ENCODE measurements around the gene DONSON. TPM values are rescaled to one million over a fixed set of nuclear protein-coding genes. Genes with fewer than 3 reads are reported as not detected.

The DONSON gene
- total RNA-seq, 1 donor from 2014 or later = 17.9 TPM

GRCh38 chr21:33557447-33557846, 31.0 kb downstream of the DONSON start:
- Mint-ChIP-seq H3K9me3 (ENCODE audit: low read depth) (no peaks in the 10 kb centered on the region), H3K27me3 (ENCODE audit: low read depth) (no peaks in the 10 kb centered on the region), H3K4me1 (ENCODE audit: low read depth) (peaks cover 34% of the 10 kb centered on the region), H3K27ac (ENCODE audit: unreplicated experiment) (no peak overlapping the region), H3K36me3 (ENCODE audit: low read depth) (peaks cover 60% of the 10 kb centered on the region), H3K4me3 (ENCODE audit: unreplicated experiment) (no peak overlapping the region)
- no peak for DNase-seq (ENCODE audit: low spot score)
- no peak for TF ChIP-seq CTCF (IDR thresholded peaks at IDR 0.05)

GRCh38 chr21:33554982-33555344, 33.5 kb downstream of the DONSON start:
- no peak for DNase-seq (ENCODE audit: low spot score)
- Mint-ChIP-seq H3K36me3 (ENCODE audit: low read depth) (peaks cover 53% of the 10 kb centered on the region), H3K4me1 (ENCODE audit: low read depth) (peaks cover 23% of the 10 kb centered on the region), H3K9me3 (ENCODE audit: low read depth) (no peaks in the 10 kb centered on the region), H3K27me3 (ENCODE audit: low read depth) (no peaks in the 10 kb centered on the region), H3K4me3 (ENCODE audit: unreplicated experiment) (no peak overlapping the region), H3K27ac (ENCODE audit: unreplicated experiment) (peak overlapping the region; percentile 45)
- TF ChIP-seq CTCF (IDR thresholded peaks at IDR 0.05) = no peak

- Mint-ChIP-seq H3K4me3 (ENCODE audit: unreplicated experiment) (no peak overlapping the region), H3K27ac (ENCODE audit: unreplicated experiment) (peak overlapping the region; percentile 25), H3K9me3 (ENCODE audit: low read depth) (no peaks in the 10 kb centered on the region), H3K4me1 (ENCODE audit: low read depth) (peaks cover 23% of the 10 kb centered on the region), H3K36me3 (ENCODE audit: low read depth) (peaks cover 51% of the 10 kb centered on the region), H3K27me3 (ENCODE audit: low read depth) (no peaks in the 10 kb centered on the region)
- TF ChIP-seq CTCF (IDR thresholded peaks at IDR 0.05) = no peak
- DNase-seq (ENCODE audit: low spot score) = no peak
Observed at GRCh38 chr21:33554236-33554981, 34.1 kb downstream of the DONSON start.

GRCh38 chr21:33552999-33553598, 35.4 kb downstream of the DONSON start:
- no peak for TF ChIP-seq CTCF (IDR thresholded peaks at IDR 0.05)
- no peak for DNase-seq (ENCODE audit: low spot score)
- Mint-ChIP-seq H3K9me3 (ENCODE audit: low read depth) (no peaks in the 10 kb centered on the region), H3K4me1 (ENCODE audit: low read depth) (peaks cover 23% of the 10 kb centered on the region), H3K27me3 (ENCODE audit: low read depth) (no peaks in the 10 kb centered on the region), H3K27ac (ENCODE audit: unreplicated experiment) (peak overlapping the region; percentile 22), H3K36me3 (ENCODE audit: low read depth) (peaks cover 45% of the 10 kb centered on the region), H3K4me3 (ENCODE audit: unreplicated experiment) (no peak overlapping the region)

- no peaks in the 10 kb centered on the region for H3K27me3 Mint-ChIP-seq (ENCODE audit: low read depth)
- peaks cover 23% of the 10 kb centered on the region for H3K4me1 Mint-ChIP-seq (ENCODE audit: low read depth)
- TF ChIP-seq CTCF (IDR thresholded peaks at IDR 0.05) = no peak
- no peak for DNase-seq (ENCODE audit: low spot score)
- H3K27ac Mint-ChIP-seq (ENCODE audit: unreplicated experiment) = peak overlapping the region; percentile 22
- peaks cover 41% of the 10 kb centered on the region for H3K36me3 Mint-ChIP-seq (ENCODE audit: low read depth)
- no peaks in the 10 kb centered on the region for H3K9me3 Mint-ChIP-seq (ENCODE audit: low read depth)
- no peak overlapping the region for H3K4me3 Mint-ChIP-seq (ENCODE audit: unreplicated experiment)
Observed at GRCh38 chr21:33552093-33552998, 36.1 kb downstream of the DONSON start.

Data from chondrocyte (in vitro differentiated cells).